Measurements from ENCODE around the gene PTEN. TPM values are rescaled to one million over a fixed set of nuclear protein-coding genes. Genes with fewer than 3 reads are reported as not detected.
"Not testable (repeated sequence)": the region's sequence is repeated elsewhere in the genome, so short reads cannot be mapped to it uniquely, and the experiment has no call there.

PTEN gene
- total and polyA plus RNA-seq, 2 donors (not counting 3 experiments of a cell fraction or from before 2014, with no cell fraction given) = 8.0 to 76.9 TPM

DNA sequence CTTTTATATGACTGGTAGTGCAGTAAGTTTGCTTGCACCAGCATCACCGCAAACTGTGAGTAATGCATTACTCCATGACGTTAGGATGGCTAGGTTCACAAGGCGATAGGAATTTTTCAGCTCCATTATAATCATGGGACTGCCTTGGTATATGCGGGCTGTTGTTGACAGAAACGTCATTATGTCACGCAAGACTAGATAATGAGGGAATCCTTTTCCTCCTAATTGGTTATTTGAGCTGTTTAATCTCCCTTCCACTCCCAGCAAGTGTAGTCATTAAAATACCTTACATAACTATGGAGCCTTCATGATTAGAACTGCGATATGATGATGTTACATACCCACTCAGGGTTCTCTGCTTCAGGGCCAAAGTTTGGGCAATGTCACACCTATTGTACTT is 17.4 kb upstream of the PTEN start:
- no peaks in the 10 kb centered on the region for H4K20me1 ChIP-seq (replicated peaks; ENCODE audit: control insufficient read depth, extremely low read depth, insufficient read depth, low read length)
- TF ChIP-seq, protein P1, sequence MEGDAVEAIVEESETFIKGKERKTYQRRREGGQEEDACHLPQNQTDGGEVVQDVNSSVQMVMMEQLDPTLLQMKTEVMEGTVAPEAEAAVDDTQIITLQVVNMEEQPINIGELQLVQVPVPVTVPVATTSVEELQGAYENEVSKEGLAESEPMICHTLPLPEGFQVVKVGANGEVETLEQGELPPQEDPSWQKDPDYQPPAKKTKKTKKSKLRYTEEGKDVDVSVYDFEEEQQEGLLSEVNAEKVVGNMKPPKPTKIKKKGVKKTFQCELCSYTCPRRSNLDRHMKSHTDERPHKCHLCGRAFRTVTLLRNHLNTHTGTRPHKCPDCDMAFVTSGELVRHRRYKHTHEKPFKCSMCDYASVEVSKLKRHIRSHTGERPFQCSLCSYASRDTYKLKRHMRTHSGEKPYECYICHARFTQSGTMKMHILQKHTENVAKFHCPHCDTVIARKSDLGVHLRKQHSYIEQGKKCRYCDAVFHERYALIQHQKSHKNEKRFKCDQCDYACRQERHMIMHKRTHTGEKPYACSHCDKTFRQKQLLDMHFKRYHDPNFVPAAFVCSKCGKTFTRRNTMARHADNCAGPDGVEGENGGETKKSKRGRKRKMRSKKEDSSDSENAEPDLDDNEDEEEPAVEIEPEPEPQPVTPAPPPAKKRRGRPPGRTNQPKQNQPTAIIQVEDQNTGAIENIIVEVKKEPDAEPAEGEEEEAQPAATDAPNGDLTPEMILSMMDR (IDR thresholded peaks at IDR 0.05; ENCODE audit: extremely low read depth in 1 of 2, insufficient read depth in 1 of 2, low read depth in 1 of 2, low read length in 2 of 2) = no peak
- TF ChIP-seq POLR2A (IDR thresholded peaks at IDR 0.05; ENCODE audit: low read depth, low read length) (no peak), JUN (IDR thresholded peaks at IDR 0.05; ENCODE audit: borderline replicate concordance, insufficient read depth, insufficient read length, low read depth) (no peak), FOS (IDR thresholded peaks at IDR 0.05; ENCODE audit: borderline replicate concordance, insufficient read depth, low read length) (no peak), POLR2AphosphoS5 (IDR thresholded peaks at IDR 0.05; ENCODE audit: insufficient read depth, low read depth, low read length) (no peak), GATA2 (IDR thresholded peaks at IDR 0.05; ENCODE audit: insufficient read depth, insufficient read length, low read depth, low read length) (no peak), EZH2 (IDR thresholded peaks at IDR 0.05; ENCODE audit: borderline replicate concordance, low read depth, low read length, severe bottlenecking) (no peak), MYC (IDR thresholded peaks at IDR 0.05; ENCODE audit: low read depth, low read length) (no peak)
- TF ChIP-seq, protein P2, sequence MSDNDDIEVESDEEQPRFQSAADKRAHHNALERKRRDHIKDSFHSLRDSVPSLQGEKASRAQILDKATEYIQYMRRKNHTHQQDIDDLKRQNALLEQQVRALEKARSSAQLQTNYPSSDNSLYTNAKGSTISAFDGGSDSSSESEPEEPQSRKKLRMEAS (IDR thresholded peaks at IDR 0.05; ENCODE audit: insufficient read depth, insufficient read length) = no peak
- FAIRE-seq = no peak
- H3K9me1 ChIP-seq (replicated peaks; ENCODE audit: control insufficient read depth, extremely low read depth, insufficient read depth, low read length) = no peaks in the 10 kb centered on the region
- CTCF ChIA-PET = interaction anchor here (0.7 to 3.8 kb wide), 8 partner anchors 19 to 707 kb away, joined by 3 to 12 read pairs (median 4); no protein-coding TSS in a partner anchor
- no peaks in the 10 kb centered on the region for H3K79me2 ChIP-seq (ENCODE audit: control insufficient read depth, insufficient read depth, low read length)
- no peak overlapping the region for H3K27ac ChIP-seq (ENCODE audit: insufficient read depth, low read depth, low read length)
- intact Hi-C loops (cut with micrococcal nuclease) (no loop called here), dilution Hi-C loops (cut with MboI; ENCODE audit: extremely low pct_ligation_motif_present, low sequenced_read_pairs) (no loop called here)
- no TSS peak for BruUV-seq (replicated peaks)
- H2AFZ ChIP-seq (ENCODE audit: low read depth, low read length) = no peak overlapping the region
- no peaks in the 10 kb centered on the region for H3K9me3 ChIP-seq (replicated peaks; ENCODE audit: control insufficient read depth, insufficient read depth, low read length)
- H3K4me1 ChIP-seq (ENCODE audit: control insufficient read depth, extremely low read depth, insufficient read depth, low read length) = peaks cover 3% of the 10 kb centered on the region
- DNase-seq (ENCODE audit: low read depth, low spot score) = no peak
- no peaks in the 10 kb centered on the region for H3K36me3 ChIP-seq (ENCODE audit: control insufficient read depth in 2 of 2, extremely low read depth in 1 of 2, insufficient read depth in 2 of 2, low read length in 2 of 2)
- H3K4me3 ChIP-seq (replicated peaks in 1 of 3; ENCODE audit: insufficient read depth in 1 of 3, low read depth in 1 of 3, low read length in 3 of 3) = no peak overlapping the region
- H3K9ac ChIP-seq (replicated peaks; ENCODE audit: extremely low read depth, insufficient read depth, low read length) = no peak overlapping the region
- POLR2A ChIA-PET = no interaction called here
- no peak overlapping the region for H3K4me2 ChIP-seq (ENCODE audit: insufficient read depth, low read length)
- H3K27me3 ChIP-seq (ENCODE audit: control insufficient read depth in 2 of 2, insufficient read depth in 2 of 2, low read length in 2 of 2) = no peaks in the 10 kb centered on the region

DNA sequence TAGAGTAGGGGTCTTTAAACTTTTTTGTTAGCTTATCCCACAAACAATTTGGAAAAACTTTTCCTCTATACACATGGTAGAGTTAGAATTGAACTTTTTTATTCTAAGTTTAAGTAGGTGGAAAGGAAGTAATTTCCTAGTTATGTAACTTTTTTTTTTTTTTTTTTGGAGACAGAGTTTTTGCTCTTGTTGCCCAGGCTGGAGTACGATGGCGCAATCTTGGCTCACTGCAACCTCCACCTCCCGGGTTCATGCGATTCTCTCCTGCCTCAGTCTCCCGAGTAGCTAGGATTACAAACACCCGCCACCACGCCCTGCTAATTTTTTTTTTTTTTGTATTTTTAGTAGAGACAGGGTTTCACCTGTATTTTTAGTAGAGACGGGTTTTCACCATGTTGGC is 16.7 kb upstream of the PTEN start:
- H3K36me3 ChIP-seq (ENCODE audit: control insufficient read depth in 2 of 2, extremely low read depth in 1 of 2, insufficient read depth in 2 of 2, low read length in 2 of 2); H3K9me3 ChIP-seq (replicated peaks; ENCODE audit: control insufficient read depth, insufficient read depth, low read length); H4K20me1 ChIP-seq (replicated peaks; ENCODE audit: control insufficient read depth, extremely low read depth, insufficient read depth, low read length); H3K4me3 ChIP-seq (replicated peaks in 1 of 3; ENCODE audit: insufficient read depth in 1 of 3, low read depth in 1 of 3, low read length in 3 of 3); H2AFZ ChIP-seq (ENCODE audit: low read depth, low read length); FAIRE-seq; H3K27me3 ChIP-seq (ENCODE audit: control insufficient read depth in 2 of 2, insufficient read depth in 2 of 2, low read length in 2 of 2); H3K27ac ChIP-seq (ENCODE audit: insufficient read depth, low read depth, low read length); DNase-seq (ENCODE audit: low read depth, low spot score); BruUV-seq (replicated peaks); H3K4me1 ChIP-seq (ENCODE audit: control insufficient read depth, extremely low read depth, insufficient read depth, low read length); H3K79me2 ChIP-seq (ENCODE audit: control insufficient read depth, insufficient read depth, low read length); dilution Hi-C loops (cut with MboI; ENCODE audit: extremely low pct_ligation_motif_present, low sequenced_read_pairs); H3K4me2 ChIP-seq (ENCODE audit: insufficient read depth, low read length); POLR2A ChIA-PET; H3K9me1 ChIP-seq (replicated peaks; ENCODE audit: control insufficient read depth, extremely low read depth, insufficient read depth, low read length); intact Hi-C loops (cut with micrococcal nuclease); H3K9ac ChIP-seq (replicated peaks; ENCODE audit: extremely low read depth, insufficient read depth, low read length): not testable (repeated sequence)
- CTCF ChIA-PET = interaction anchor here (0.5 to 3.8 kb wide), 4 partner anchors 32 to 964 kb away, joined by 3 to 12 read pairs (median 4); no protein-coding TSS in a partner anchor
